Measurements from ENCODE around the gene SIRT3.

DNA sequence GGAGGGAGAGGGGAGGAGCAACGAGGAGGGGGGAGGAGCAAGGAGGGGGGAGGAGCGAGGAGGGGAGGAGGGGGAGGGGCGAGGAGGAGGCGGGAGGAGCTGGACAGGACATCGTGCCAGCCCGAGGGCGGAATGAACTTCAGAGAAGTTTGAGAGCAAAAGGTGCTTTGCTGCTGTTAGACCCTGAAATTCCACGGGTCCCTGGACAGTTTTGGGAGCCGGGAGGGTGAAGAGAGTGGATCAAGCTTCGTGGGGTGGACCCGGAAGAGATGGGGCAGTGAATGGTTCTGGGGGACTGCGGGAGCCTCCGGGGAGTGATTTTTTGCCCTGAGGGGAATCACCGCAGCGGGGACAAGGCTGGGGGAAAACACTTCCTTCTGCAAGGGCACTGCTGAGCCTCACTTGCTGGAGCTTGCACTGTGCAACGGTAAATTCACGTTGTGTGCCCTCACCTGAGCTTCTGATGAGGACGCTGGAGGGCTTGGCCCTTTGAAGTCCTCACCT, 31.4 kb upstream of the SIRT3 start:
- TF ChIP-seq EP300 (IDR thresholded peaks at IDR 0.05): no peak
- no peak for TF ChIP-seq POLR2AphosphoS5 (IDR thresholded peaks at IDR 0.05)
- TF ChIP-seq, protein P1, sequence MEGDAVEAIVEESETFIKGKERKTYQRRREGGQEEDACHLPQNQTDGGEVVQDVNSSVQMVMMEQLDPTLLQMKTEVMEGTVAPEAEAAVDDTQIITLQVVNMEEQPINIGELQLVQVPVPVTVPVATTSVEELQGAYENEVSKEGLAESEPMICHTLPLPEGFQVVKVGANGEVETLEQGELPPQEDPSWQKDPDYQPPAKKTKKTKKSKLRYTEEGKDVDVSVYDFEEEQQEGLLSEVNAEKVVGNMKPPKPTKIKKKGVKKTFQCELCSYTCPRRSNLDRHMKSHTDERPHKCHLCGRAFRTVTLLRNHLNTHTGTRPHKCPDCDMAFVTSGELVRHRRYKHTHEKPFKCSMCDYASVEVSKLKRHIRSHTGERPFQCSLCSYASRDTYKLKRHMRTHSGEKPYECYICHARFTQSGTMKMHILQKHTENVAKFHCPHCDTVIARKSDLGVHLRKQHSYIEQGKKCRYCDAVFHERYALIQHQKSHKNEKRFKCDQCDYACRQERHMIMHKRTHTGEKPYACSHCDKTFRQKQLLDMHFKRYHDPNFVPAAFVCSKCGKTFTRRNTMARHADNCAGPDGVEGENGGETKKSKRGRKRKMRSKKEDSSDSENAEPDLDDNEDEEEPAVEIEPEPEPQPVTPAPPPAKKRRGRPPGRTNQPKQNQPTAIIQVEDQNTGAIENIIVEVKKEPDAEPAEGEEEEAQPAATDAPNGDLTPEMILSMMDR (IDR thresholded peaks at IDR 0.05): no peak
